ENCODE results near the gene ST7. TPM values are rescaled to one million over a fixed set of nuclear protein-coding genes. Genes with fewer than 3 reads are reported as not detected.
A peak's percentile ranks its signal among the peaks of the same experiment; 100 is the strongest.

The ST7 gene
- total RNA-seq, 1 donor from 2014 or later: 39.3 TPM

DNA sequence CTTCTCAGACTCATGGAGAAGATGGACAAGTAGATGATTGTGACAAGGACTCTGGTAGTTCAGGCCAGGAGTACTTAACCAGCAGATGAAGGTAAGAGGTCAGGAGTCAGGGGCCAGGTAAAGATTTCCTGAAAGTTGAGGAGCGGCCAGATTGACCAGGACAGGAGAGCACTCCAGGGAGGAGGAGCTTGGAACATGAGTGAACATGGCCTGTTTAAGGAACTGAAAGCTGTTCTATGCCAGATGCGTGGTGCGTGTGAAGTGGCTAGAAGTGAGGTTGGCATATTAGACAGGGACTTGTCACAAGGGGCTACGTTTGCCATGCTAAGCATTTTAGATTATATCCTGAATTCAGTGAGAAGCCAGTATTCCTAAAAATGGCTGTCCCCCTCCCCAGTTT is 212.4 kb downstream of the ST7 start:
- Mint-ChIP-seq H3K4me3 (ENCODE audit: unreplicated experiment) (no peak overlapping the region), H3K27me3 (ENCODE audit: low read depth, unreplicated experiment) (no peaks in the 10 kb centered on the region), H3K36me3 (ENCODE audit: low read depth, unreplicated experiment) (peaks cover 2% of the 10 kb centered on the region), H3K4me1 (ENCODE audit: low read depth, unreplicated experiment) (peaks cover 2% of the 10 kb centered on the region), H3K9me3 (ENCODE audit: unreplicated experiment) (no peaks in the 10 kb centered on the region), H3K27ac (ENCODE audit: unreplicated experiment) (no peak overlapping the region)
- Histone ChIP-seq H3K79me2 (ENCODE audit: insufficient read depth, low read length) (no peaks in the 10 kb centered on the region), H3K4me3 (ENCODE audit: insufficient read depth, low read depth, low read length) (no peak overlapping the region), H2AFZ (ENCODE audit: low read depth, low read length) (no peak overlapping the region), H3K4me1 (ENCODE audit: insufficient read depth, low read length) (peaks cover 12% of the 10 kb centered on the region), H3K9me3 (ENCODE audit: insufficient read depth, low read depth, low read length) (no peaks in the 10 kb centered on the region), H3K27ac (ENCODE audit: low read depth, low read length) (no peak overlapping the region), H4K20me1 (ENCODE audit: insufficient read depth, low read length) (no peaks in the 10 kb centered on the region), H3K27me3 (ENCODE audit: insufficient read depth, low read length) (no peaks in the 10 kb centered on the region), H3K36me3 (ENCODE audit: insufficient read depth, low read length) (no peaks in the 10 kb centered on the region), H3K9ac (ENCODE audit: low read length) (no peak overlapping the region), H3K4me2 (ENCODE audit: low read length) (no peak overlapping the region)
- DNase-seq (ENCODE audit: low read depth) (no peak), FAIRE-seq (no peak)
- TF ChIP-seq, protein P1, sequence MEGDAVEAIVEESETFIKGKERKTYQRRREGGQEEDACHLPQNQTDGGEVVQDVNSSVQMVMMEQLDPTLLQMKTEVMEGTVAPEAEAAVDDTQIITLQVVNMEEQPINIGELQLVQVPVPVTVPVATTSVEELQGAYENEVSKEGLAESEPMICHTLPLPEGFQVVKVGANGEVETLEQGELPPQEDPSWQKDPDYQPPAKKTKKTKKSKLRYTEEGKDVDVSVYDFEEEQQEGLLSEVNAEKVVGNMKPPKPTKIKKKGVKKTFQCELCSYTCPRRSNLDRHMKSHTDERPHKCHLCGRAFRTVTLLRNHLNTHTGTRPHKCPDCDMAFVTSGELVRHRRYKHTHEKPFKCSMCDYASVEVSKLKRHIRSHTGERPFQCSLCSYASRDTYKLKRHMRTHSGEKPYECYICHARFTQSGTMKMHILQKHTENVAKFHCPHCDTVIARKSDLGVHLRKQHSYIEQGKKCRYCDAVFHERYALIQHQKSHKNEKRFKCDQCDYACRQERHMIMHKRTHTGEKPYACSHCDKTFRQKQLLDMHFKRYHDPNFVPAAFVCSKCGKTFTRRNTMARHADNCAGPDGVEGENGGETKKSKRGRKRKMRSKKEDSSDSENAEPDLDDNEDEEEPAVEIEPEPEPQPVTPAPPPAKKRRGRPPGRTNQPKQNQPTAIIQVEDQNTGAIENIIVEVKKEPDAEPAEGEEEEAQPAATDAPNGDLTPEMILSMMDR (IDR thresholded peaks at IDR 0.05; ENCODE audit: insufficient read depth, low read depth, low read length): no peak

DNA sequence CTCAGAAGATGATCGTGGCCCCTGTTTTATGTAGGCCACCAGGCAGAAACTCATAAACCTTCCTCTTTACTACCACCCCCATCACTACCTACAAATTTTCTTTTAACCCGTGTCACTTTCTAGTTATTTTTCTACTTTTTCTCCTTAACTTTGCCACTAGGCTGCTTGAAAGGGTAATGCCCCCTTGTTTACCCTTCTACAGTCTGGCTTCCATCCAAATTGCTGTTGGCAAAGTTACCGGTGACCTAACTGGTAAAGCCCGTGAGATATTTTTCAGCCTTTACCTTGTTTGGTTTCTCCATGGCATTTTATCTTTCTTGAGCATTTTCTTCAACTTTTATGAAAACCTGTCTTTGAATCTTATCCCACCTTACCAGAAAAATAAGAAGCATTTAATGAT is 216.6 kb downstream of the ST7 start:
- no peak overlapping the region for H3K27ac Mint-ChIP-seq (ENCODE audit: unreplicated experiment)
- no peaks in the 10 kb centered on the region for H3K27me3 Mint-ChIP-seq (ENCODE audit: low read depth, unreplicated experiment)
- peak overlapping the region; percentile 15 for H3K4me2 ChIP-seq (ENCODE audit: low read length)
- H3K79me2 ChIP-seq (ENCODE audit: insufficient read depth, low read length): no peaks in the 10 kb centered on the region
- no peak for FAIRE-seq
- TF ChIP-seq EZH2 (IDR thresholded peaks at IDR 0.05; ENCODE audit: insufficient read depth, low read length): no peak
- TF ChIP-seq, protein P1 (IDR thresholded peaks at IDR 0.05; ENCODE audit: insufficient read depth, low read depth, low read length): no peak
- H3K4me3 ChIP-seq (ENCODE audit: insufficient read depth, low read depth, low read length): no peak overlapping the region
- no peaks in the 10 kb centered on the region for H4K20me1 ChIP-seq (ENCODE audit: insufficient read depth, low read length)
- peak; percentile 49 for DNase-seq (ENCODE audit: low read depth)
- H3K27me3 ChIP-seq (ENCODE audit: insufficient read depth, low read length): no peaks in the 10 kb centered on the region
- H2AFZ ChIP-seq (ENCODE audit: low read depth, low read length): no peak overlapping the region
- H3K36me3 ChIP-seq (ENCODE audit: insufficient read depth, low read length): peaks cover 5% of the 10 kb centered on the region
- H3K9me3 Mint-ChIP-seq (ENCODE audit: unreplicated experiment): no peaks in the 10 kb centered on the region
- no peak overlapping the region for H3K27ac ChIP-seq (ENCODE audit: low read depth, low read length)
- no peak overlapping the region for H3K9ac ChIP-seq (ENCODE audit: low read length)
- no peaks in the 10 kb centered on the region for H3K4me1 Mint-ChIP-seq (ENCODE audit: low read depth, unreplicated experiment)
- no peak overlapping the region for H3K4me3 Mint-ChIP-seq (ENCODE audit: unreplicated experiment)
- H3K4me1 ChIP-seq (ENCODE audit: insufficient read depth, low read length): peaks cover under 1% of the 10 kb centered on the region
- no peaks in the 10 kb centered on the region for H3K9me3 ChIP-seq (ENCODE audit: insufficient read depth, low read depth, low read length)
- peaks cover 11% of the 10 kb centered on the region for H3K36me3 Mint-ChIP-seq (ENCODE audit: low read depth, unreplicated experiment)

- H3K4me1 Mint-ChIP-seq (ENCODE audit: low read depth, unreplicated experiment): no peaks in the 10 kb centered on the region
- H3K36me3 Mint-ChIP-seq (ENCODE audit: low read depth, unreplicated experiment): peaks cover 14% of the 10 kb centered on the region
- H3K27ac Mint-ChIP-seq (ENCODE audit: unreplicated experiment): no peak overlapping the region
- H3K36me3 ChIP-seq (ENCODE audit: insufficient read depth, low read length): peaks cover 10% of the 10 kb centered on the region
- H3K4me1 ChIP-seq (ENCODE audit: insufficient read depth, low read length): no peaks in the 10 kb centered on the region
- H3K4me3 Mint-ChIP-seq (ENCODE audit: unreplicated experiment): no peak overlapping the region
- no peak for TF ChIP-seq EZH2 (IDR thresholded peaks at IDR 0.05; ENCODE audit: insufficient read depth, low read length)
- TF ChIP-seq, protein P1 (IDR thresholded peaks at IDR 0.05; ENCODE audit: insufficient read depth, low read depth, low read length): no peak
- H2AFZ ChIP-seq (ENCODE audit: low read depth, low read length): no peak overlapping the region
- H3K9ac ChIP-seq (ENCODE audit: low read length): no peak overlapping the region
- no peaks in the 10 kb centered on the region for H3K27me3 ChIP-seq (ENCODE audit: insufficient read depth, low read length)
- H3K27ac ChIP-seq (ENCODE audit: low read depth, low read length): no peak overlapping the region
- no peaks in the 10 kb centered on the region for H3K27me3 Mint-ChIP-seq (ENCODE audit: low read depth, unreplicated experiment)
- DNase-seq (ENCODE audit: low read depth) (no peak), FAIRE-seq (no peak)
- H3K9me3 ChIP-seq (ENCODE audit: insufficient read depth, low read depth, low read length): no peaks in the 10 kb centered on the region
- H4K20me1 ChIP-seq (ENCODE audit: insufficient read depth, low read length): no peaks in the 10 kb centered on the region
- H3K4me3 ChIP-seq (ENCODE audit: insufficient read depth, low read depth, low read length): no peak overlapping the region
- no peaks in the 10 kb centered on the region for H3K9me3 Mint-ChIP-seq (ENCODE audit: unreplicated experiment)
- H3K79me2 ChIP-seq (ENCODE audit: insufficient read depth, low read length): no peaks in the 10 kb centered on the region
- no peak overlapping the region for H3K4me2 ChIP-seq (ENCODE audit: low read length)
These were observed 217.8 kb downstream of the ST7 start for GRCh38 chr7:117171106-117171505.
